ENCODE data around the gene ANKRD39.
"Not testable (repeated sequence)": the region's sequence is repeated elsewhere in the genome, so short reads cannot be mapped to it uniquely, and the experiment has no call there.

The ANKRD39 gene

GRCh38 chr2:96870626-96871255 lies 12.9 kb upstream of the ANKRD39 start:
- no peak for DNase-seq

GRCh38 chr2:96869822-96870625 lies 12.2 kb upstream of the ANKRD39 start, which contains the start of gene SEMA4C:
Gene SEMA4C (minus strand): TSS chr2:96870080. CDS start chr2:96867886, 2,194 bp downstream.
- DNase-seq = no peak

GRCh38 chr2:96869281-96869821 lies 11.5 kb upstream of the ANKRD39 start:
- no peak for DNase-seq

GRCh38 chr2:96868555-96869280 lies 10.9 kb upstream of the ANKRD39 start:
- DNase-seq = peak; percentile 64

- no peak for DNase-seq
Observed at GRCh38 chr2:96867756-96868554, 10.1 kb upstream of the ANKRD39 start.

- no peak for DNase-seq
Observed at GRCh38 chr2:96866986-96867755, 9.4 kb upstream of the ANKRD39 start.

GRCh38 chr2:96866586-96866985 lies 8.8 kb upstream of the ANKRD39 start:
- no peak for DNase-seq

- no peak for DNase-seq
Observed at GRCh38 chr2:96866149-96866548, 8.3 kb upstream of the ANKRD39 start.

- no peak for DNase-seq
Observed at GRCh38 chr2:96865654-96866053, 7.8 kb upstream of the ANKRD39 start.

GRCh38 chr2:96864343-96865091 lies 6.7 kb upstream of the ANKRD39 start:
- no peak for DNase-seq

GRCh38 chr2:96863575-96864342 lies 5.9 kb upstream of the ANKRD39 start:
- DNase-seq = no peak

- not testable (repeated sequence) for DNase-seq
Observed at GRCh38 chr2:96863056-96863455, 5.2 kb upstream of the ANKRD39 start.

GRCh38 chr2:96861074-96861473 lies 3.3 kb upstream of the ANKRD39 start:
- no peak for DNase-seq

- no peak for DNase-seq
Observed at GRCh38 chr2:96860065-96861029, 2.5 kb upstream of the ANKRD39 start.

GRCh38 chr2:96859681-96860064 lies 1.9 kb upstream of the ANKRD39 start:
- no peak for DNase-seq

GRCh38 chr2:96859099-96859649 lies 1.4 kb upstream of the ANKRD39 start:
- no peak for DNase-seq

- DNase-seq = no peak
Observed at GRCh38 chr2:96856776-96857666, 795 bp downstream of the ANKRD39 start.

GRCh38 chr2:96853321-96853720 lies 4.5 kb downstream of the ANKRD39 start:
- no peak for DNase-seq
